ENCODE results near the gene LRRC4C.

The LRRC4C gene

GRCh38 chr11:41245704-41246398, 213.6 kb downstream of the LRRC4C start:
- H3K27me3 ChIP-seq (ENCODE audit: control insufficient read depth in 2 of 2, insufficient read depth in 2 of 2, low read length in 2 of 2) = no peaks in the 10 kb centered on the region
- H3K9ac ChIP-seq (ENCODE audit: low read depth in 1 of 2, low read length in 2 of 2) = no peak overlapping the region
- no peaks in the 10 kb centered on the region for H3K4me1 ChIP-seq (ENCODE audit: control insufficient read depth in 2 of 2, insufficient read depth in 2 of 2, low read length in 2 of 2)
- no peak overlapping the region for H3K4me3 ChIP-seq (ENCODE audit: low read length in 2 of 2)
- no peak overlapping the region for H3K27ac ChIP-seq (ENCODE audit: low read depth in 2 of 2, low read length in 2 of 2)
- H3K9me3 ChIP-seq (ENCODE audit: control insufficient read depth in 2 of 2, low read length in 2 of 2) = peaks cover 0 to 4% of the 10 kb centered on the region in 2 donors
- no peaks in the 10 kb centered on the region for H3K36me3 ChIP-seq (ENCODE audit: control insufficient read depth in 2 of 2, insufficient read depth in 2 of 2, low read length in 2 of 2)

GRCh38 chr11:41245184-41245583, 214.3 kb downstream of the LRRC4C start:
- no peaks in the 10 kb centered on the region for H3K27me3 ChIP-seq (ENCODE audit: control insufficient read depth in 2 of 2, insufficient read depth in 2 of 2, low read length in 2 of 2)
- no peak overlapping the region for H3K27ac ChIP-seq (ENCODE audit: low read depth in 2 of 2, low read length in 2 of 2)
- no peak overlapping the region for H3K4me3 ChIP-seq (ENCODE audit: low read length in 2 of 2)
- H3K9me3 ChIP-seq (ENCODE audit: control insufficient read depth in 2 of 2, low read length in 2 of 2) = peaks cover 0 to 4% of the 10 kb centered on the region in 2 donors
- no peak overlapping the region for H3K9ac ChIP-seq (ENCODE audit: low read depth in 1 of 2, low read length in 2 of 2)
- no peaks in the 10 kb centered on the region for H3K36me3 ChIP-seq (ENCODE audit: control insufficient read depth in 2 of 2, insufficient read depth in 2 of 2, low read length in 2 of 2)
- H3K4me1 ChIP-seq (ENCODE audit: control insufficient read depth in 2 of 2, insufficient read depth in 2 of 2, low read length in 2 of 2) = no peaks in the 10 kb centered on the region

- H3K4me1 ChIP-seq (ENCODE audit: control insufficient read depth in 2 of 2, insufficient read depth in 2 of 2, low read length in 2 of 2) = no peaks in the 10 kb centered on the region
Observed at GRCh38 chr11:41237382-41237781, 222.1 kb downstream of the LRRC4C start.

GRCh38 chr11:41235668-41236067, 223.8 kb downstream of the LRRC4C start:
- H3K27ac ChIP-seq (ENCODE audit: low read depth in 2 of 2, low read length in 2 of 2) = no peak overlapping the region

More at GRCh38 chr11:41237382-41237781, 222.1 kb downstream of the LRRC4C start:
- Histone ChIP-seq H3K27me3 (ENCODE audit: control insufficient read depth in 2 of 2, insufficient read depth in 2 of 2, low read length in 2 of 2) (no peaks in the 10 kb centered on the region), H3K4me3 (ENCODE audit: low read length in 2 of 2) (no peak overlapping the region), H3K9ac (ENCODE audit: low read depth in 1 of 2, low read length in 2 of 2) (no peak overlapping the region), H3K9me3 (ENCODE audit: control insufficient read depth in 2 of 2, low read length in 2 of 2) (no peaks in the 10 kb centered on the region), H3K36me3 (ENCODE audit: control insufficient read depth in 2 of 2, insufficient read depth in 2 of 2, low read length in 2 of 2) (no peaks in the 10 kb centered on the region), H3K27ac (ENCODE audit: low read depth in 2 of 2, low read length in 2 of 2) (no peak overlapping the region)

GRCh38 chr11:41225856-41226633, 233.4 kb downstream of the LRRC4C start:
- Histone ChIP-seq H3K27ac (ENCODE audit: low read depth in 2 of 2, low read length in 2 of 2) (no peak overlapping the region), H3K36me3 (ENCODE audit: control insufficient read depth in 2 of 2, insufficient read depth in 2 of 2, low read length in 2 of 2) (no peaks in the 10 kb centered on the region), H3K9me3 (ENCODE audit: control insufficient read depth in 2 of 2, low read length in 2 of 2) (no peaks in the 10 kb centered on the region), H3K4me1 (ENCODE audit: control insufficient read depth in 2 of 2, insufficient read depth in 2 of 2, low read length in 2 of 2) (no peaks in the 10 kb centered on the region), H3K4me3 (ENCODE audit: low read length in 2 of 2) (no peak overlapping the region), H3K27me3 (ENCODE audit: control insufficient read depth in 2 of 2, insufficient read depth in 2 of 2, low read length in 2 of 2) (no peaks in the 10 kb centered on the region), H3K9ac (ENCODE audit: low read depth in 1 of 2, low read length in 2 of 2) (no peak overlapping the region)

More at GRCh38 chr11:41235668-41236067, 223.8 kb downstream of the LRRC4C start:
- Histone ChIP-seq H3K9ac (ENCODE audit: low read depth in 1 of 2, low read length in 2 of 2) (no peak overlapping the region), H3K36me3 (ENCODE audit: control insufficient read depth in 2 of 2, insufficient read depth in 2 of 2, low read length in 2 of 2) (no peaks in the 10 kb centered on the region), H3K4me3 (ENCODE audit: low read length in 2 of 2) (no peak overlapping the region), H3K9me3 (ENCODE audit: control insufficient read depth in 2 of 2, low read length in 2 of 2) (no peaks in the 10 kb centered on the region), H3K27me3 (ENCODE audit: control insufficient read depth in 2 of 2, insufficient read depth in 2 of 2, low read length in 2 of 2) (no peaks in the 10 kb centered on the region), H3K4me1 (ENCODE audit: control insufficient read depth in 2 of 2, insufficient read depth in 2 of 2, low read length in 2 of 2) (no peaks in the 10 kb centered on the region)

- Histone ChIP-seq H3K9me3 (ENCODE audit: control insufficient read depth in 2 of 2, low read length in 2 of 2) (no peaks in the 10 kb centered on the region), H3K36me3 (ENCODE audit: control insufficient read depth in 2 of 2, insufficient read depth in 2 of 2, low read length in 2 of 2) (no peaks in the 10 kb centered on the region), H3K4me3 (ENCODE audit: low read length in 2 of 2) (no peak overlapping the region), H3K9ac (ENCODE audit: low read depth in 1 of 2, low read length in 2 of 2) (no peak overlapping the region), H3K27me3 (ENCODE audit: control insufficient read depth in 2 of 2, insufficient read depth in 2 of 2, low read length in 2 of 2) (no peaks in the 10 kb centered on the region), H3K4me1 (ENCODE audit: control insufficient read depth in 2 of 2, insufficient read depth in 2 of 2, low read length in 2 of 2) (no peaks in the 10 kb centered on the region), H3K27ac (ENCODE audit: low read depth in 2 of 2, low read length in 2 of 2) (no peak overlapping the region)
Observed at GRCh38 chr11:41222236-41222635, 237.2 kb downstream of the LRRC4C start.

- H3K4me3 ChIP-seq (ENCODE audit: low read length in 2 of 2) = no peak overlapping the region
- no peaks in the 10 kb centered on the region for H3K36me3 ChIP-seq (ENCODE audit: control insufficient read depth in 2 of 2, insufficient read depth in 2 of 2, low read length in 2 of 2)
- H3K27me3 ChIP-seq (ENCODE audit: control insufficient read depth in 2 of 2, insufficient read depth in 2 of 2, low read length in 2 of 2) = no peaks in the 10 kb centered on the region
- no peak overlapping the region for H3K9ac ChIP-seq (ENCODE audit: low read depth in 1 of 2, low read length in 2 of 2)
- H3K27ac ChIP-seq (ENCODE audit: low read depth in 2 of 2, low read length in 2 of 2) = no peak overlapping the region
- H3K9me3 ChIP-seq (ENCODE audit: control insufficient read depth in 2 of 2, low read length in 2 of 2) = no peaks in the 10 kb centered on the region
- H3K4me1 ChIP-seq (ENCODE audit: control insufficient read depth in 2 of 2, insufficient read depth in 2 of 2, low read length in 2 of 2) = no peaks in the 10 kb centered on the region
Observed at GRCh38 chr11:41206388-41206787, 253.1 kb downstream of the LRRC4C start.

- H3K9me3 ChIP-seq (ENCODE audit: control insufficient read depth in 2 of 2, low read length in 2 of 2) = no peaks in the 10 kb centered on the region
- H3K27me3 ChIP-seq (ENCODE audit: control insufficient read depth in 2 of 2, insufficient read depth in 2 of 2, low read length in 2 of 2) = no peaks in the 10 kb centered on the region
- no peaks in the 10 kb centered on the region for H3K4me1 ChIP-seq (ENCODE audit: control insufficient read depth in 2 of 2, insufficient read depth in 2 of 2, low read length in 2 of 2)
- no peak overlapping the region for H3K27ac ChIP-seq (ENCODE audit: low read depth in 2 of 2, low read length in 2 of 2)
- H3K9ac ChIP-seq (ENCODE audit: low read depth in 1 of 2, low read length in 2 of 2) = no peak overlapping the region
- H3K36me3 ChIP-seq (ENCODE audit: control insufficient read depth in 2 of 2, insufficient read depth in 2 of 2, low read length in 2 of 2) = no peaks in the 10 kb centered on the region
- no peak overlapping the region for H3K4me3 ChIP-seq (ENCODE audit: low read length in 2 of 2)
Observed at GRCh38 chr11:41201156-41201555, 258.3 kb downstream of the LRRC4C start.

- Histone ChIP-seq H3K4me3 (ENCODE audit: low read length in 2 of 2) (no peak overlapping the region), H3K27ac (ENCODE audit: low read depth in 2 of 2, low read length in 2 of 2) (no peak overlapping the region), H3K27me3 (ENCODE audit: control insufficient read depth in 2 of 2, insufficient read depth in 2 of 2, low read length in 2 of 2) (no peaks in the 10 kb centered on the region), H3K9ac (ENCODE audit: low read depth in 1 of 2, low read length in 2 of 2) (no peak overlapping the region), H3K36me3 (ENCODE audit: control insufficient read depth in 2 of 2, insufficient read depth in 2 of 2, low read length in 2 of 2) (no peaks in the 10 kb centered on the region), H3K9me3 (ENCODE audit: control insufficient read depth in 2 of 2, low read length in 2 of 2) (no peaks in the 10 kb centered on the region), H3K4me1 (ENCODE audit: control insufficient read depth in 2 of 2, insufficient read depth in 2 of 2, low read length in 2 of 2) (no peaks in the 10 kb centered on the region)
Observed at GRCh38 chr11:41190437-41191082, 268.9 kb downstream of the LRRC4C start.
